Panc1 (cell line): Measurements from ENCODE around the gene SDC1. TPM values are rescaled to one million over a fixed set of nuclear protein-coding genes. Genes with fewer than 3 reads are reported as not detected.
A peak's percentile ranks its signal among the peaks of the same experiment; 100 is the strongest.

Experiments
- ATAC-seq: fragments of 200-7000 bp; cut with Tn5 transposase; 2 replicates; pipeline ENCODE4 v1.9.1; 2020; ENCODE audit warnings: mild to moderate bottlenecking, moderate library complexity
- BruUV-seq: library from RNA; stranded (reverse); fragments of 400-500 nt; replicated peaks from 2 replicates; lab custom pipeline; 2021; lab: Mats Ljungman, UMichigan
- CTCF ChIA-PET: fragments of 300-600 bp; sonication (Branson Sonifier 250); formaldehyde crosslinking; loops from one replicate; lab custom pipeline; 2022; ENCODE audit warnings: antibody characterized with exemption; lab: Charles Lee
- POLR2A ChIA-PET: fragments of 300-600 bp; sonication (Branson Sonifier 250); formaldehyde crosslinking; loops from one replicate; lab custom pipeline; 2022; ENCODE audit warnings: antibody characterized with exemption; lab: Charles Lee
- DNase-seq: peaks from one replicate; pipeline ENCODE4 v3.0.0-alpha.2; 2010; ENCODE audit warnings: low read depth, low spot score
- H3K27ac ChIP-seq: 2 replicates; pipeline ENCODE4 v1.5.1; 2011; ENCODE audit warnings: mild to moderate bottlenecking, low read length, inconsistent platforms
- H3K27me3 ChIP-seq: fragments of 200-500 bp; sonication (Bioruptor generic); 2 replicates; pipeline ENCODE4 v1.6.0; 2014; ENCODE audit warnings: low read length, inconsistent platforms; ENCODE audit not compliant: control insufficient read depth, insufficient read depth
- H3K36me3 ChIP-seq: fragments of 200-500 bp; sonication (Bioruptor generic); 2 replicates; pipeline ENCODE4 v1.5.1; 2014; ENCODE audit warnings: inconsistent platforms, mild to moderate bottlenecking, low read length, moderate library complexity; ENCODE audit not compliant: control insufficient read depth, insufficient read depth
- H3K4me1 ChIP-seq: 2 replicates; pipeline ENCODE4 v1.5.1; 2011; ENCODE audit warnings: inconsistent platforms, mild to moderate bottlenecking, low read length, moderate library complexity; ENCODE audit not compliant: control insufficient read depth, insufficient read depth
- H3K4me3 ChIP-seq, 2 experiments: 2 replicates each; pipeline ENCODE4 v1.5.1; 2011 to 2012; ENCODE audit warnings: low read depth in 2 of 2, low read length in 2 of 2, mild to moderate bottlenecking in 2 of 2, inconsistent platforms in 1 of 2, moderate library complexity in 1 of 2
- H3K9me3 ChIP-seq: fragments of 200-500 bp; sonication (Bioruptor generic); 2 replicates; pipeline ENCODE4 v1.5.1; 2014; ENCODE audit warnings: low read depth, mild to moderate bottlenecking, inconsistent platforms, low read length, moderate library complexity; ENCODE audit not compliant: control insufficient read depth, insufficient read depth
- POLR2AphosphoS5 ChIP-seq: IDR thresholded peaks from 2 replicates; pipeline ENCODE4 v1.6.1; 2012; ENCODE audit warnings: mild to moderate bottlenecking, low read depth, low read length, moderate library complexity
- SIN3A ChIP-seq: IDR thresholded peaks from 2 replicates; pipeline ENCODE4 v1.6.1; 2012; ENCODE audit warnings: low read depth, mild to moderate bottlenecking, low read length, moderate library complexity, borderline replicate concordance; ENCODE audit not compliant: insufficient read depth
- TCF7L2 ChIP-seq: IDR thresholded peaks from 2 replicates; pipeline ENCODE4 v1.6.1; 2011; ENCODE audit warnings: mild to moderate bottlenecking, low read depth, low read length, inconsistent platforms
- in situ Hi-C: cut with HindIII; loops from 2 replicates; pipeline ENCODE4 v1.10.0; 2016; ENCODE audit warnings: low sequenced_read_pairs, low pct_unique_long_range_greater_than_20kb
- intact Hi-C: fragments of 100-400 bp; cut with micrococcal nuclease; formaldehyde crosslinking; loops from one replicate; pipeline ENCODE4 v1.10.0; 2022; ENCODE audit not compliant: unreplicated experiment
- total RNA-seq: library from RNA; stranded (reverse); gene quantifications from one replicate; pipeline ENCODE4 v1.2.1, GENCODE V29; 2021; ENCODE audit not compliant: unreplicated experiment
- TF ChIP-seq, protein P1 (sequence below): fragments of 450-650 bp; IDR thresholded peaks from 2 replicates; pipeline ENCODE4 v1.5.1; 2017; ENCODE audit warnings: mild to moderate bottlenecking
- TF ChIP-seq, protein P2 (sequence below), 2 experiments: IDR thresholded peaks; 2 replicates each; pipeline ENCODE4 v1.6.1; 2011 to 2012; ENCODE audit warnings: low read depth in 2 of 2, control low read depth in 1 of 2, low read length in 1 of 2, mild to moderate bottlenecking in 1 of 2, moderate library complexity in 1 of 2; ENCODE audit not compliant: insufficient read depth in 1 of 2

SDC1 gene
- total RNA-seq, 1 experiment from 2014 or later = 93.0 TPM

DNA sequence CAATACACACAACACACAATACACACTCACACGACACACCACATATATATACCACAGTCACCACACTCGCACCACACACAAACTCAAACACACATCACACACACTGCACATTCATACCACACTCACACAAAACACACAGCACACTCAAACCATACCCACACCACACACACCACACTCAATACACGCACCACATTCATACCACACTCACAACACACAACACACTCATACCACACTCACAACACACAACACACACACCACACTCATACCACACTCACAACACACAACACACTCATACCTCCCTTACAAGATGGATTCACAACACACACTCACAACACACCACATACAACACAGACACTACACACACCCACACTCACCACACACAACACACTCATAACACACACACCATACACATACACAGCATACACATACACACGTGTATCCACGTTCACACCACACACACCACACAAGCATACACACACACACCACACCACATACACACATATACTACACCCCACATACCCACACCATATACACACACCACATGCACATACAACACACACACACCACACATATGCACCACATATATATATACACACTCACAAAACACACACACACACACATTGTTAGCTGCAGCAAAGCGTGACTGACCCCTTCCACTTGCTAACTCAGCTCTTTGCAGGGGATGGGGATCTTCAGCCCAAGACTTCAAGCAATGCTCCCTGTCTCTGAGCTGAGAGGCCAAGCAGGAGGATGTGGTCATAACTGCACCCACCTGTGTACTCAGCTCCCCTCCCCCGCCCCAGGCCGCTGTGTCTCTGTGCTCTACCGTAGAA lies 59.0 kb downstream of the SDC1 start:
- no peak for DNase-seq
- no TSS peak for BruUV-seq
- in situ Hi-C loops (no loop called here), intact Hi-C loops (no loop called here)
- Histone ChIP-seq H3K27ac (no peak overlapping the region), H3K4me3 (no peak overlapping the region), H3K9me3 (no peaks in the 10 kb centered on the region), H3K27me3 (no peaks in the 10 kb centered on the region), H3K4me1 (no peaks in the 10 kb centered on the region), H3K36me3 (no peaks in the 10 kb centered on the region)
- ChIA-PET CTCF (no interaction called here), POLR2A (no interaction called here)
- peak; percentile 21; the same call in 1 of the 2 replicates for ATAC-seq
- TF ChIP-seq, protein P1, sequence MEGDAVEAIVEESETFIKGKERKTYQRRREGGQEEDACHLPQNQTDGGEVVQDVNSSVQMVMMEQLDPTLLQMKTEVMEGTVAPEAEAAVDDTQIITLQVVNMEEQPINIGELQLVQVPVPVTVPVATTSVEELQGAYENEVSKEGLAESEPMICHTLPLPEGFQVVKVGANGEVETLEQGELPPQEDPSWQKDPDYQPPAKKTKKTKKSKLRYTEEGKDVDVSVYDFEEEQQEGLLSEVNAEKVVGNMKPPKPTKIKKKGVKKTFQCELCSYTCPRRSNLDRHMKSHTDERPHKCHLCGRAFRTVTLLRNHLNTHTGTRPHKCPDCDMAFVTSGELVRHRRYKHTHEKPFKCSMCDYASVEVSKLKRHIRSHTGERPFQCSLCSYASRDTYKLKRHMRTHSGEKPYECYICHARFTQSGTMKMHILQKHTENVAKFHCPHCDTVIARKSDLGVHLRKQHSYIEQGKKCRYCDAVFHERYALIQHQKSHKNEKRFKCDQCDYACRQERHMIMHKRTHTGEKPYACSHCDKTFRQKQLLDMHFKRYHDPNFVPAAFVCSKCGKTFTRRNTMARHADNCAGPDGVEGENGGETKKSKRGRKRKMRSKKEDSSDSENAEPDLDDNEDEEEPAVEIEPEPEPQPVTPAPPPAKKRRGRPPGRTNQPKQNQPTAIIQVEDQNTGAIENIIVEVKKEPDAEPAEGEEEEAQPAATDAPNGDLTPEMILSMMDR = no peak
- TF ChIP-seq SIN3A (no peak), POLR2AphosphoS5 (no peak), TCF7L2 (no peak)
- TF ChIP-seq, protein P2, sequence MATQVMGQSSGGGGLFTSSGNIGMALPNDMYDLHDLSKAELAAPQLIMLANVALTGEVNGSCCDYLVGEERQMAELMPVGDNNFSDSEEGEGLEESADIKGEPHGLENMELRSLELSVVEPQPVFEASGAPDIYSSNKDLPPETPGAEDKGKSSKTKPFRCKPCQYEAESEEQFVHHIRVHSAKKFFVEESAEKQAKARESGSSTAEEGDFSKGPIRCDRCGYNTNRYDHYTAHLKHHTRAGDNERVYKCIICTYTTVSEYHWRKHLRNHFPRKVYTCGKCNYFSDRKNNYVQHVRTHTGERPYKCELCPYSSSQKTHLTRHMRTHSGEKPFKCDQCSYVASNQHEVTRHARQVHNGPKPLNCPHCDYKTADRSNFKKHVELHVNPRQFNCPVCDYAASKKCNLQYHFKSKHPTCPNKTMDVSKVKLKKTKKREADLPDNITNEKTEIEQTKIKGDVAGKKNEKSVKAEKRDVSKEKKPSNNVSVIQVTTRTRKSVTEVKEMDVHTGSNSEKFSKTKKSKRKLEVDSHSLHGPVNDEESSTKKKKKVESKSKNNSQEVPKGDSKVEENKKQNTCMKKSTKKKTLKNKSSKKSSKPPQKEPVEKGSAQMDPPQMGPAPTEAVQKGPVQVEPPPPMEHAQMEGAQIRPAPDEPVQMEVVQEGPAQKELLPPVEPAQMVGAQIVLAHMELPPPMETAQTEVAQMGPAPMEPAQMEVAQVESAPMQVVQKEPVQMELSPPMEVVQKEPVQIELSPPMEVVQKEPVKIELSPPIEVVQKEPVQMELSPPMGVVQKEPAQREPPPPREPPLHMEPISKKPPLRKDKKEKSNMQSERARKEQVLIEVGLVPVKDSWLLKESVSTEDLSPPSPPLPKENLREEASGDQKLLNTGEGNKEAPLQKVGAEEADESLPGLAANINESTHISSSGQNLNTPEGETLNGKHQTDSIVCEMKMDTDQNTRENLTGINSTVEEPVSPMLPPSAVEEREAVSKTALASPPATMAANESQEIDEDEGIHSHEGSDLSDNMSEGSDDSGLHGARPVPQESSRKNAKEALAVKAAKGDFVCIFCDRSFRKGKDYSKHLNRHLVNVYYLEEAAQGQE (IDR thresholded peaks at IDR 0.05; ENCODE audit: insufficient read depth in 1 of 2, low read depth in 2 of 2, low read length in 1 of 2) = no peak

DNA sequence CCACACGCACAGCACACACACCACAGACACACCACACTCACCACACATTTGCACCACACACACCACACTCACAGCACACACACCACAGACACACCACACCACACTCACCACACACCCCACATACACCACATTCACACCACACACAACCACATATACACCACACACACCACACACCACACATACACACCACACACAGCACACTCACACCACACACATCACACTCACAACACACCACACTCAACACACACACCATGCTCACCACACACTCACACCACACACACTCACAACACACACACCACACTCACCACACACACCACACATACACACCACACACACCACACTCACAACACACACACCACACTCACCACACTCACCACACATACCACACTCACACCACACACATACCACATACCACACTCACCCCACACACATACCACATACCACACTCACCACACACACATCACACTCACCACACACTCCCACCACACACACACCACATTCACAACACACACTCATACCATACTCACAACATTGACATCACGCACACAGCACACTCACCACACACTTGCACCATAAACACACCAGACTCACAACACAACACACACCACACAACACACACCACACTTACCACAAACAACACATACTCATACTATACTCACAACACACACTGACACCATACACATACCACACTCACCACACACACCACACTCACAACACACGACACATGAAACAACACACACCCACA lies 60.0 kb downstream of the SDC1 start:
- TF ChIP-seq POLR2AphosphoS5 = no peak
- no peak for TF ChIP-seq TCF7L2
- no peak for TF ChIP-seq SIN3A
- TF ChIP-seq, protein P1 = no peak
- TF ChIP-seq, protein P2 (IDR thresholded peaks at IDR 0.05; ENCODE audit: insufficient read depth in 1 of 2, low read depth in 2 of 2, low read length in 1 of 2) = no peak
- CTCF ChIA-PET = no interaction called here
- POLR2A ChIA-PET = no interaction called here
- Histone ChIP-seq H3K27ac (no peak overlapping the region), H3K27me3 (peaks cover 2% of the 10 kb centered on the region; the same call in 1 of the 2 replicates), H3K4me3 (no peak overlapping the region), H3K4me1 (no peaks in the 10 kb centered on the region), H3K9me3 (no peaks in the 10 kb centered on the region), H3K36me3 (no peaks in the 10 kb centered on the region)
- no TSS peak for BruUV-seq
- ATAC-seq = no peak
- intact Hi-C loops (no loop called here), in situ Hi-C loops (no loop called here)
- DNase-seq = no peak
